Body of pancreas (tissue), 4 donors: ENCODE results near the gene CANX. TPM values are rescaled to one million over a fixed set of nuclear protein-coding genes. Genes with fewer than 3 reads are reported as not detected.

Experiments
- ATAC-seq: fragments of 150-250 bp; one replicate; pipeline ENCODE4 v1.9.1; 2016
- DNase-seq, 4 donors: peaks; one replicate each; pipeline ENCODE4 v3.0.0-alpha.2; 2019
- H3K27ac ChIP-seq, 4 donors: fragments of 200-600 bp; sonication (generic); 1 replicate in 3 of 4; 2 replicates in 1 of 4; pipeline versions ENCODE4 v1.5.1 to v1.6.1; 2016 to 2019; ENCODE audit warnings: mild to moderate bottlenecking in 1 of 4, mixed read lengths in 1 of 4, moderate library complexity in 1 of 4
- H3K27me3 ChIP-seq, 2 donors: fragments of 200-600 bp; sonication (generic); one replicate each; pipeline ENCODE4 v1.6.0; 2016; ENCODE audit warnings: mild to moderate bottlenecking in 1 of 2
- H3K36me3 ChIP-seq, 2 donors: fragments of 200-600 bp; sonication (generic); replicated peaks in 1 of 2; 2 replicates each; pipeline ENCODE4 v1.5.1; 2016; ENCODE audit warnings: low read depth in 2 of 2; ENCODE audit not compliant: insufficient read depth in 1 of 2
- H3K4me1 ChIP-seq: fragments of 200-600 bp; sonication (generic); one replicate; pipeline ENCODE4 v1.6.0; 2016
- H3K4me3 ChIP-seq, 2 donors: fragments of 200-600 bp; sonication (generic); 1 replicate in 1 of 2; 2 replicates in 1 of 2; pipeline ENCODE4 v1.5.1; 2016 to 2019
- H3K9me3 ChIP-seq, 3 donors: fragments of 200-600 bp; sonication (generic); 1 replicate in 2 of 3; 2 replicates in 1 of 3; pipeline ENCODE4 v1.5.1; 2016
- POLR2A ChIP-seq, 3 donors: fragments of 450-650 bp; IDR thresholded peaks; one replicate each; pipeline ENCODE4 v1.6.1; 2016; ENCODE audit warnings: antibody characterized with exemption in 3 of 3, mild to moderate bottlenecking in 2 of 3
- WGBS, 2 donors: methylation state at CpG; one replicate each; pipeline ENCODE4 v1.1.5; 2017; 5-methylcytosine and 5-hydroxymethylcytosine counted together
- intact Hi-C: fragments of 100-400 bp; cut with DNase I; formaldehyde crosslinking; loops from one replicate; pipeline ENCODE4 v1.15.1; 2023
- total RNA-seq, 2 donors: library from RNA; depleted of rRNA; stranded (reverse); fragments of >200 nt; gene quantifications; one replicate each; pipeline ENCODE4 v1.1.0, GENCODE V29; 2016
- TF ChIP-seq, protein P1 (sequence below), 7 experiments: fragments of 450-650 bp in 4 of 7; fragments of 200-600 bp in 3 of 7; sonication (generic) in 3 of 7; IDR thresholded peaks; one replicate each; pipeline ENCODE4 v1.5.1; 2016 to 2019; ENCODE audit warnings: antibody characterized with exemption in 7 of 7

CANX gene
- total RNA-seq, 2 donors from 2014 or later, result 262 to 401 TPM

DNA sequence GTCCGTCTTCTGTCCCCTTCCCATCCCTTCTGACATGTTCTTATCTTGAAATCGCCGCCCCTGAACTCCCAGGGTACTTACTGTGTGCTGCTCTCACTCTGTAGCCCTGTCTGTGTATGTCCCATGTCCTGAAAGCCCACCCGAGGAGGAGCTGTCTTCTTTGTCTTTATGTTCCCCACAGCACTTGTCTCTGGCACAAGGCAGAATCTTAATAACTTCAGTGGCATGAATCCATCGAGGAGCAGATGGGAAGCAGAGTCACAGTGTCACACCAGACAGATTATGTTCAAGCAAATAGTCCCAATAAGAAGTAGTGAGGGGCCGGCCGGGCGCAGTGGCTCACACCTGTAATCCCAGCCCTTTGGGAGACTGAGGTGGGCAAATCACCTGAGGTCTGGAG lies 65.3 kb downstream of the CANX start:
- Histone ChIP-seq H3K4me3 (no peak overlapping the region), H3K4me1 (peaks cover 67% of the 10 kb centered on the region), H3K9me3 (no peaks in the 10 kb centered on the region), H3K36me3 (peaks cover 1 to 10% of the 10 kb centered on the region in 2 donors), H3K27me3 (no peaks in the 10 kb centered on the region), H3K27ac (peak overlapping the region in 3 of 4 donors; percentile 1 to 66 (median 54))
- TF ChIP-seq, protein P1, sequence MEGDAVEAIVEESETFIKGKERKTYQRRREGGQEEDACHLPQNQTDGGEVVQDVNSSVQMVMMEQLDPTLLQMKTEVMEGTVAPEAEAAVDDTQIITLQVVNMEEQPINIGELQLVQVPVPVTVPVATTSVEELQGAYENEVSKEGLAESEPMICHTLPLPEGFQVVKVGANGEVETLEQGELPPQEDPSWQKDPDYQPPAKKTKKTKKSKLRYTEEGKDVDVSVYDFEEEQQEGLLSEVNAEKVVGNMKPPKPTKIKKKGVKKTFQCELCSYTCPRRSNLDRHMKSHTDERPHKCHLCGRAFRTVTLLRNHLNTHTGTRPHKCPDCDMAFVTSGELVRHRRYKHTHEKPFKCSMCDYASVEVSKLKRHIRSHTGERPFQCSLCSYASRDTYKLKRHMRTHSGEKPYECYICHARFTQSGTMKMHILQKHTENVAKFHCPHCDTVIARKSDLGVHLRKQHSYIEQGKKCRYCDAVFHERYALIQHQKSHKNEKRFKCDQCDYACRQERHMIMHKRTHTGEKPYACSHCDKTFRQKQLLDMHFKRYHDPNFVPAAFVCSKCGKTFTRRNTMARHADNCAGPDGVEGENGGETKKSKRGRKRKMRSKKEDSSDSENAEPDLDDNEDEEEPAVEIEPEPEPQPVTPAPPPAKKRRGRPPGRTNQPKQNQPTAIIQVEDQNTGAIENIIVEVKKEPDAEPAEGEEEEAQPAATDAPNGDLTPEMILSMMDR (IDR thresholded peaks at IDR 0.05), result no peak
- TF ChIP-seq POLR2A (IDR thresholded peaks at IDR 0.05), result no peak
- DNase-seq, result no peak
- intact Hi-C loops, result no loop called here
- 65 to 72% methylated on average over 7 to 8 of the region's 8 CpGs for WGBS, 2 donors
- no peak for ATAC-seq

DNA sequence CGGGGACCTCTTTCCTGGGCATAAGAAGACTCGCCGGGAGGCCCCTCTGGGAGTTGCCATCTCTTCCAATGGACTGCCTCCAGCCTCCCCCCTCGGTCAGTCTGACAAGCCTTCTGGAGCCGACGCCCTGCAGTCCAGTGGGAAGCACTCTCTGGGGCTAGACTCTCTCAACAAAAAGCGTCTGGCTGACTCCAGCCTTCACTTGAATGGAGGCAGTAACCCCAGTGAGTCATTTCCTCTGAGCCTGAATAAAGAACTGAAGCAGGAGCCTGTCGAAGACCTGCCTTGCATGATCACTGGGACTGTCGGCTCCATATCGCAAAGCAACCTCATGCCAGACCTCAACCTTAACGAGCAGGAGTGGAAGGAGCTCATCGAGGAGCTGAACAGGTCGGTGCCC lies 66.6 kb downstream of the CANX start:
- Histone ChIP-seq H3K27ac (peak overlapping the region in 3 of 4 donors; percentile 47 to 59 (median 52)), H3K4me3 (no peak overlapping the region), H3K9me3 (no peaks in the 10 kb centered on the region), H3K27me3 (no peaks in the 10 kb centered on the region), H3K36me3 (peaks cover 7 to 10% of the 10 kb centered on the region in 2 donors), H3K4me1 (peaks cover 55% of the 10 kb centered on the region)
- intact Hi-C loops, result no loop called here
- TF ChIP-seq POLR2A (IDR thresholded peaks at IDR 0.05), result no peak
- TF ChIP-seq, protein P1 (IDR thresholded peaks at IDR 0.05), result no peak
- DNase-seq (peak in 1 of 4 donors; percentile 35), ATAC-seq (no peak)
- WGBS, 2 donors, result 65 to 76% methylated on average over 10 to 13 of the region's 13 CpGs

- H3K4me1 ChIP-seq, result peaks cover 53% of the 10 kb centered on the region
- intact Hi-C loops, result no loop called here
- H3K4me3 ChIP-seq, result no peak overlapping the region
- ATAC-seq (no peak), DNase-seq (no peak)
- peak overlapping the region in 3 of 4 donors; percentile 47 to 59 (median 52) for H3K27ac ChIP-seq
- TF ChIP-seq, protein P1 (IDR thresholded peaks at IDR 0.05), result no peak
- TF ChIP-seq POLR2A (IDR thresholded peaks at IDR 0.05), result no peak
- WGBS, 2 donors, result 63 to 66% methylated on average over 4 to 20 of the region's 20 CpGs
- H3K9me3 ChIP-seq, result no peaks in the 10 kb centered on the region
- no peaks in the 10 kb centered on the region for H3K27me3 ChIP-seq
- H3K36me3 ChIP-seq, result peaks cover 9 to 10% of the 10 kb centered on the region in 2 donors
These were observed 67.4 kb downstream of the CANX start for GRCh38 chr5:179766021-179766725.

DNA sequence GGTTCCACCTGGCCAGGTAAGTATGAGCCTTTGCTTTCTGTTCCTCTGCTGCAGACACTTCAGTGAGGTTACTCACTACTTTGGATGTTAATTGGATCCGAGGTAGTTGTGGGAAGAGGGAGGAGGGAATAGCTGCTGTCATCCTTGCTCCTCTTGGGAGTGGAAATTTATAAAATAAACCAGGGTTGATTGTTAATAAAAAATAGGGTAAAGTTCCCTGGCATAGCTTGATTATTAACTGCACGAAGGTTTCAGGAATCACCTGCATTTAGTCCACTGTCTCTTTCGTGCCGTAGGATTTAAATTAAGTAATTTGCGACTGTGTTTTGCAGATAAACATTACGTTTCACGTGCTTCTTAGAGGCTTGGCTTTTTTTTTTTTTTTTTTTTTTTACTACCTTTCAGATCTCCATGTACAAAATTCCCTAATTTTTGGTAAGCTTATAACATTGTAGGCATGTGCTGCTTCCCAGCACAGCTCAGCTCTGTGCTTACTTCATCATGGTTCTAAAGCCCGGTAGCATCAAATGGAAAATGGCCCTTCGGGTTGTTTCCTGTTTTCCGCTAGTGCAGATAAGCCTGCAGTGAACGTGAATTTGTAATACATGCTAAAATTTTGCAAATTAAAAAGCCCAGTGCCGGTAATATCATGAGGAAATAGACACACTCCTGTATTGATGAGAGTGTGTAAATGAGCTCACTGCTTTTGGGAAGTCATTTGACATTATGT lies 68.1 kb downstream of the CANX start:
- H3K27me3 ChIP-seq, result no peaks in the 10 kb centered on the region
- DNase-seq (no peak), ATAC-seq (no peak)
- peak overlapping the region in 3 of 4 donors; percentile 47 to 59 (median 52) for H3K27ac ChIP-seq
- intact Hi-C loops, result no loop called here
- no peak overlapping the region for H3K4me3 ChIP-seq
- no peaks in the 10 kb centered on the region for H3K9me3 ChIP-seq
- TF ChIP-seq, protein P1 (IDR thresholded peaks at IDR 0.05), result no peak
- TF ChIP-seq POLR2A (IDR thresholded peaks at IDR 0.05), result no peak
- H3K36me3 ChIP-seq, result peaks cover 15 to 17% of the 10 kb centered on the region in 2 donors
- H3K4me1 ChIP-seq, result peaks cover 46% of the 10 kb centered on the region
- WGBS, 2 donors, result 42 to 51% methylated on average over 12 of the region's 12 CpGs
